ENCODE measurements around the gene DCTN4. TPM values are rescaled to one million over a fixed set of nuclear protein-coding genes. Genes with fewer than 3 reads are reported as not detected.

The DCTN4 gene
- total and polyA plus RNA-seq, 2 experiments from 2014 or later: 15.4 to 41.8 TPM

GRCh38 chr5:150700246-150700593 is 58.6 kb downstream of the DCTN4 start:
- Mint-ChIP-seq H3K27ac (no peak overlapping the region), H3K9me3 (no peaks in the 10 kb centered on the region), H3K27me3 (ENCODE audit: insufficient read depth, low read depth, poor library complexity) (peaks cover 2% of the 10 kb centered on the region), H3K36me3 (ENCODE audit: low read depth) (peaks cover 31% of the 10 kb centered on the region), H3K4me3 (no peak overlapping the region), H3K4me1 (no peaks in the 10 kb centered on the region; the same call in 2 of the 3 replicates)
- DNase-seq (ENCODE audit: low spot score): no peak
- Histone ChIP-seq H4K20me1 (replicated peaks; ENCODE audit: insufficient read depth) (peaks cover 4% of the 10 kb centered on the region; the same call in 1 of the 2 replicates), H3K4me1 (ENCODE audit: insufficient read depth) (peaks cover 4% of the 10 kb centered on the region; the same call in 1 of the 2 replicates), H2AFZ (no peak overlapping the region), H3F3A (replicated peaks; ENCODE audit: low read depth) (no peaks in the 10 kb centered on the region), H3K4me2 (peak overlapping the region; percentile 99), H3K79me2 (replicated peaks; ENCODE audit: insufficient read depth) (peaks cover 18% of the 10 kb centered on the region), H3K27ac (ENCODE audit: low read depth) (peak overlapping the region; percentile 97), H3K36me3 (ENCODE audit: insufficient read depth) (peaks cover 37% of the 10 kb centered on the region), H3K4me3 (peak overlapping the region; percentile 84), H3K27me3 (ENCODE audit: insufficient read depth) (no peaks in the 10 kb centered on the region), H3K9me2 (ENCODE audit: insufficient read depth) (no peaks in the 10 kb centered on the region)
- TF ChIP-seq ZNF462 (CRISPR knock-in tag; IDR thresholded peaks at IDR 0.05) (no peak), JUNB (IDR thresholded peaks at IDR 0.05; ENCODE audit: unreplicated experiment) (no peak)
- no peak for ATAC-seq

- H3K27ac ChIP-seq (ENCODE audit: low read depth): no peak overlapping the region
- H3K9me2 ChIP-seq (ENCODE audit: insufficient read depth): no peaks in the 10 kb centered on the region
- Mint-ChIP-seq H3K4me3 (no peak overlapping the region), H3K27ac (no peak overlapping the region), H3K9me3 (no peaks in the 10 kb centered on the region), H3K27me3 (ENCODE audit: insufficient read depth, low read depth, poor library complexity) (no peaks in the 10 kb centered on the region), H3K36me3 (ENCODE audit: low read depth) (peaks cover 78% of the 10 kb centered on the region), H3K4me1 (peaks cover 7% of the 10 kb centered on the region)
- no peak overlapping the region for H2AFZ ChIP-seq
- H3K79me2 ChIP-seq (replicated peaks; ENCODE audit: insufficient read depth): peaks cover 9% of the 10 kb centered on the region
- no peaks in the 10 kb centered on the region for H3K27me3 ChIP-seq (ENCODE audit: insufficient read depth)
- DNase-seq (ENCODE audit: low spot score): no peak
- no peak overlapping the region for H3K4me3 ChIP-seq
- H3K4me2 ChIP-seq: no peak overlapping the region
- peaks cover under 1% of the 10 kb centered on the region; the same call in 1 of the 2 replicates for H3K4me1 ChIP-seq (ENCODE audit: insufficient read depth)
- 0 out of 2 replicates have a peak, but pooled peaks cover 4% of the 10 kb centered on the region for H4K20me1 ChIP-seq (replicated peaks; ENCODE audit: insufficient read depth)
- ATAC-seq: no peak
- peaks cover 75% of the 10 kb centered on the region for H3K36me3 ChIP-seq (ENCODE audit: insufficient read depth)
- no peaks in the 10 kb centered on the region for H3F3A ChIP-seq (replicated peaks; ENCODE audit: low read depth)
- TF ChIP-seq ETS1 (IDR thresholded peaks at IDR 0.05) (no peak), EZH2 (IDR thresholded peaks at IDR 0.05; ENCODE audit: low read depth, unreplicated experiment) (no peak), ZNF462 (CRISPR knock-in tag; IDR thresholded peaks at IDR 0.05) (no peak), ZNF331 (CRISPR knock-in tag; IDR thresholded peaks at IDR 0.05; ENCODE audit: low read depth) (no peak)
Observed at GRCh38 chr5:150694612-150695011, 64.2 kb downstream of the DCTN4 start.
